ENCODE data around the gene NEMP2.

GRCh38 chr2:190482451-190482850 lies 52.1 kb downstream of the NEMP2 start:
- TF ChIP-seq CTCF (IDR thresholded peaks at IDR 0.05; ENCODE audit: low read length) (no peak), EZH2 (IDR thresholded peaks at IDR 0.05; ENCODE audit: borderline replicate concordance, low read length) (no peak)

Data from OCI-LY1 (cell line).